NOMO-1 (cell line): ENCODE measurements around the gene SKIC2.
A peak's percentile ranks its signal among the peaks of the same experiment; 100 is the strongest.
"Not testable (repeated sequence)": the region's sequence is repeated elsewhere in the genome, so short reads cannot be mapped to it uniquely, and the experiment has no call there.

ENCODE experiments used
- DNase-seq, 2 experiments: peaks; one replicate each; lab custom pipeline; 2025; ENCODE audit not compliant: unreplicated experiment in 2 of 2; lab: John Stamatoyannopoulos, UW

SKIC2 gene

DNA sequence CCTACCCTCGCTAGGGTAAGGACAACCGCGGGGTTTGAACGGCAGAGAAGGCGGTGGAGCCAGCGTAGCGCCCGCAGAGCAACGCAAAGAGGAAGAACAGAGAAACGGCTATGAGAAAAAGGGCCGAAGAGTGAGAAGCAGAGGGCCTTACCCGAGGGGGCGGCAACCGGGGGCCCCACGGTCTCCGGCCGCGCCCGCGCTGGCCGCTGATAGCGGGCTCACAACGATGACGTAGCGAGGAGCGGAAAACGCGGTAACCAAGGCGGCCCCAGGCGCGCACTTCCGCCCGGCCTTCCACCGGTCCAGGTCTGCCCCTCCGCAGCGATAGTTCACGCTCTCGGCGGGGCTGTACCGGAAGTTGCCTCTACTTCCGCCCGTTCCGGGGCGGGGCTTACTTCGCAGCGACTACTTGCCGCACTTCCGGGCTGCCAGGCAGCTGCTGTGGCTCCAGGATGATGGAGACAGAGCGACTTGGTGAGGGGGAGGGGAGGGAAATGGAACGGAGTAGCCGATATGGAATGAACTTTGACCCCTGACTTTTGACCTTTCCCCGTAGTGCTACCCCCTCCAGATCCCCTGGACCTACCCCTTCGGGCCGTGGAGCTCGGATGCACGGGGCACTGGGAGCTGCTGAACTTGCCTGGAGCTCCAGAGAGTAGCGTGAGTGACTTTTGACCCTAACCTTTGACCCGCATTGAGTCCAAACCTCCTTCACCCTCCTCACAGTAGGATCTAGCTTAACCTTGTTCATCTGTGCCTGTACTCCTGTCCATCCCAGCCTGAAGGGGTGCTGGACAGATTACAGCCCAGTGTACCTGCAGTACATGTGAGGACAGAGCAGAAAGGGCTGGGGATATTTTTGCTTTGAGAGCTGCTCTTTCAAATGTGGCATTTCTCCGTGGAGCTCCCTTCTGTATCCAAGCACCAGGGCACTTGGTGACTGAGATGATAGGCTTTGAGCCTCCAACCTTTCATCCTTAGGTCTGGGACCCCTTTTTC, at the start of gene SKIC2, which contains the start of gene NELFE:
Gene SKIC2, plus strand, starts transcription at position 435 of the 999 bp plus-strand sequence. Its CDS starts 18 bp downstream, at position 453.
Gene NELFE, minus strand, starts transcription at position 231 of the 999 bp plus-strand sequence. CDS start 525 bp downstream, outside the sequence.
- peak; percentile 95 to 97 for DNase-seq

DNA sequence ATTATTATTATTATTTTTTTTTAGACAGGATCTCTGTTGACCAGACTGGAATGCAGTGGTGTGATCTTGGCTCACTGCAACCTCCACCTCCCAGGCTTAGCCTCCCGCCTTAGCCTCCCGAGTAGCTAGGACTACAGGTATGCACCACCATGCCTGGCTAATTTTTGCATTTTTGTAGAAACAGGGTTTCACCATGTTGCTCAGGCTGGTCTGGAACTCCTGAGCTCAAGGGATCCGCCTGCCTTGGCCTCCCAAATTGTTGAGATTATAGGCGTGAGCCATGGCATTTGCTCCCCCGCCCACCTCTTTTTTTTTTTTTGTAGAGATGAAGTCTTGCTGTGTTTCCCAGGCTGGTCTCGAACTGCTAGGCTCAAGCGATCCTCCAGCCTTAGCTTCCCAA, 49.7 kb upstream of the SKIC2 start:
- not testable (repeated sequence) for DNase-seq

DNA sequence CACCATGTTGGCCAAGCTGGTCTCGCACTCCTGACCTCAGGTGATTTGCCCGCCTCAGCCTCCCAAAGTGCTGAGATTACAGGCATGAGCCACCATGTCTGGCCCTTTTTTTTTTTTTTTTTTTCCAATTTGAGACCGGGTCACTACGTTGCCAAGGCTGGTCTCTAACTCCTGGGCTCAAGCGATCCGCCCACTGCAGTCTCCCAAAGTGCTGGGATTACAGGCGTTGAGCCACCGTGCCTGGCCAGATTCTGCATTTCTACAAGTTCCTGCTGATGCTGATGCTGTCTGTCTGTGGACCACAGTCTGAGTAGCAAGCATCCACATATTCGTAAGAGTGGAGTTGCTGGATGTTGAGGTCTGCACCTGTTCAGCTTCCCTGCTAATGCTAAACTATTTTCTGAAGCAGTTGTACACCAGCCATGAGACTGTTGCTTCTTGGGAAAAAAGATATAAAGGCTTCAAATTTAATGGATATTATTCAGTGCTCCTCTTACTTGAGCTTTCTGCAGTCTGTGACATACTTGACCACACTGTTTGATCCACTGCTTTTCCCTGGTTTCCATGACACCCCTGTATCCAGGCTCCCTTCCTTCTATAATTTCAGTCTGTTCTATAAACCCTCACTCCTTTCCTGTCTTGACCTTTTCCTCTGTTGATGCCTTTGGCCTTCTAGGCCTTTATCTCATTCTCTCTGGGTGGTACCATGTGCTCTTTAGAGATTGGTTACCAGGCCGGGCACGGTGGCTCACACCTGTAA, 47.0 kb upstream of the SKIC2 start:
- DNase-seq = no peak

DNA sequence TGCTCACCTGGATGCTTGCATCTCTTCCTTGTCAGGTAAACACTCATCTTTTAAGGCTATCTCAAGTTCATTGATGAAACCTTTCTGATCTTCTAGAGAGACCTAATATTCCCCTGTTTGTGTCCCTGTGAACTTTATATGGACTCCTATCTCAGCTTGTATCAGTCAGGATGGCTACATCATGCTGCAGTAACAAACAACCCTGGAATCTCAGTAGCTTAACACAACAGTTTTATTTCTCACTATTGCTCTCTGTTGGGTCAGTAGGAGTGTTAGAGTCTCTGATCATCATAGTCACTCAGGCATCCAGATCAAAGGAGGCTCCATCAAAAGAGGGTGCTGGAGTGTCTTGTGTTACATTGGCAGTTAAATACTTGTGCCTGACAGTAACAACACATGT, 43.6 kb upstream of the SKIC2 start:
- no peak for DNase-seq

DNA sequence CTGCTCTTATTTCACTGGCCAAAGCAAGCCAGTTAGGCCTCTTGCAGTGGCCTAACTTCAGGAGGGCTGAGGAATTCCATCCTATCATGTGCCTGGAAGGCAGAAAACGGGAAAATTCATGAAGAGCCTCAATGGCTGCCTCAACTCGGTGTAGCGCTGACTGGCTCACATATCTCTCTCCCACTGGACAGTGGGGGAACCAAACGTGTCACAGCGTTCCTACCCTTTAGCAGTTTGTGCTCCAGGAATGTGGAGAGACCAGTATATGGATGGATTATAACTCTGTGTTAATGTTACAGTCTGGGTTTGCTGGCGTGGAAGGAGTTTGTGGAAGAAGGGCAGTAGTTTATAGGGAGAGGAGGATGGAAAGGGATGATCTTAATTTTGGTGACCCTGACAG, 43.2 kb upstream of the SKIC2 start:
- DNase-seq = no peak

DNA sequence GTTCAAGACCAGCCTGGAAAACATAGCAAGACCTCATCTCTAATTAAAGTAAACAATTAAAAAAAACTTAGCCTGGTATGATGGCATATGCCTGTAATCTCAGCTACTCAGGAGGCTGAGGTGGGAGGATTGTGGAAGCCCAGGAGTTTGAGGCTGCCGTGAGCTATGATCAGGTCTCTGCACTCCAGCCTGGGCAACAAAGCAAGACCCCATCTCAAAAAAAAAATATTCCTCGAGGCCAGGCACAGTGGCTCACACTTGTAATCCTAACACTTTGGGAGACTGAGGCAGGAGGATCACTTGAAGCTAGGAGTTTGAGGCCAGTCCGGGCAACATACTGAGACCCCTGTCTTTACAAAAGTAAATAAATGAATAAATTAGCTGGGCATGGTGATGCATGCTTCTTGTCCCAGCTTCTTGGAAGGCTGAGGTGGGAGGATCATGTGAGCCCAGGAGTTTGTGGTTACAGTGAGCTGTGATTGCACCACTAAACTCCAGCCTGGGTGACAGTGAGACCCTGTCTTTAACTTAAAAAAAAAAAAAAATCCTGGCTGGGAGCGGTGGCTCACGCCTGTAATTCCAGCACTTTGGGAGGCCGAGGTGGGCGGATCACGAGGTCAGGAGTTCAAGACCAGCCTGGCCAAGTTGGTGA, 40.8 kb upstream of the SKIC2 start:
- DNase-seq = no peak

DNA sequence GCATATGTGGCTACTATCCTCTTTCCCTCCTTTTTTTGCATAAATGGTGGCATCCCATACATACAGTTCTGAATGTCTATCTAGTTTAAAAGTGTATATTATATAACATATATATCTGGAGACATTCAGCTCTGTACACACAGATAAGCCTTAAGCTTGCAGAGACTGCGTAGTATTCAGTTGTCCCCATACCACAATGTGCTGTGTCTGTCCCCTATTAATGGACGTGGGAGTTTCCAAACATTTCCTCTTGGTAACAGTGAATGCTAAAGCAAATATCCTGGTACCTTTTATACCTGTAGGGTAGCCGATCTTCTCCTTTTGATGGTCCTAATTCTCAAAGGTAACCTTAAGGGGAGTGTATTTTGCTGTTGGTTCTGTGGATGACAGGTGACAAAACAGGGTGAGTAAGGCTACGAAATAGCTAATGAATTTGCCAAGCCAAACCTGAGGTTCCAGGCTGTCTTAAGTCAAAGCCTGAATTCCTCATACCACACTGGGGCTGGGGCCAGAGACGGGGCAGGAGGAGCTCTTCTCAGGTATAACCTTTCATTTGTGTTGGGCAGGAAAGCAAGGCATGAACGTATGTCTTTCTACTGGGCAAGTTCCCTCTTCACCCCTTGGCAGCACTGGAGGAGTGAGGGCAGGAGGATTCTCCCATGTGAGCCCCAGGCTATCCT, 39.2 kb upstream of the SKIC2 start:
- DNase-seq = no peak

DNA sequence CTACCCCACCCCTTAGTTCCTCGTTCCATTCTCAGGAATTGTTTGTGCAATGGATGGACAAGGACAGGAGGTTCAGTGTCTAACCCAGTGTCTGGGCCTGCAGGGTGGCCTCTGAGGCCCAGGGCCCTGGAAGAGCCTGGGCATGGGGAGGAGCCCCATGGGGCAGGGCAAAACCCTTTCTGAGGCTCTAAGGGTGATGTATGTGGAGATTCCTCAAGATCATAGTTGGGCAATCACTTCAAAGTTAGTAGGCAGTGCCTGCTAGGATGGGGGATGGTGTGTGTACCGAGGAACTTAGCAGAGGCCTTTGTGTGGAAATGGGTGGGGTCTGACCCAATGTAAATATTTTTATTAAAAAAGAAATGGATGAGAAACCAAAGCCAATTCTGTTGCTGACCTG, 38.2 kb upstream of the SKIC2 start:
- peak; percentile 45 to 65 for DNase-seq

DNA sequence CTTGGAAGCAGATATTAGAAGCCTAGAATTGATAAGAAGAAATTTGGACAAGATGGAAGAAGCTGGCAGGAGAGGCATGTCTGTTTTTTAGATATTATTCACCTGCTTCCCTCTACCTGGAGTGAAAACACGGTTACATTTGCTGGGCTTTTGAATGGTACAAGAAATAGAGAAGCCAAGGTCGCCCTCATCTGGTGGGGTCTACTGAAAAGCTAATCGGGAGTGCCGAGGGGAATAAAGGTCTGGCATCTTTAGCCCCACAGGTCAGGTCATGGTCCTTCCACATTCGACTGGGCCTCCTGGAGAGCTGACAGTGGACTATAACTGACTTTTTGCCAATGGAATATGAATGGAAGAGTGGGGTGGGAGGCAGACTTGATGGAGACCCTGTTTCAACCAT, 36.0 kb upstream of the SKIC2 start:
- DNase-seq = no peak

DNA sequence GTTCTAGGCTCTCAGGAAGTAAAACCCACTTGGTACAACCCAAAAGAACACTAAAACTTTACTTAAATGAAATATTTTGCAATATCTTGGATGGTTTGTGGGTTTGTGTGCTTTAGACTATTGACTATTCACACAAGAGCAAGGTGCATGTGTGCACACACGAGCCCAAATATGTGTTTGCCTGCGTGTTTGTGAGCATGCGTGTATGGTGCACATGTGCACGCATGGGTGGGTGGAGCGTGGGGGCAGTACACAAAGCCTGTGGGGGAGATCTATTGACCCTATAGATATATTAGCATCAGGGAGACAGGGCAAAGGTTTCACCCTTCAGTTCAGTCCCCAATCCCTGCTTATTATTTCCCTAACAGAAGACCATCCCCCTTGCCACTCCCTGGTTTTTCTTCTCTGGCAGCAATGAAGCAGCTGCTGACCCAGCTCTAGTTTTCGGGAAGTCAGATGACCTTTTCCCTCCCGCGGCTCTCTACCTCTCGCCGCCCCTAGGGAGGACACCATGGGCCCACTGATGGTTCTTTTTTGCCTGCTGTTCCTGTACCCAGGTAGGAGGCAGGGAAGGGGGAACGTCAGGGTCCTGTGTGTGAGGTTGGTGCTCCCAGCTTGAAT, 31.6 kb upstream of the SKIC2 start, which contains the start of gene C2:
Gene C2, plus strand, starts transcription at position 476 of the 621 bp plus-strand sequence. Its CDS starts 36 bp downstream, at position 512.
- DNase-seq = no peak

DNA sequence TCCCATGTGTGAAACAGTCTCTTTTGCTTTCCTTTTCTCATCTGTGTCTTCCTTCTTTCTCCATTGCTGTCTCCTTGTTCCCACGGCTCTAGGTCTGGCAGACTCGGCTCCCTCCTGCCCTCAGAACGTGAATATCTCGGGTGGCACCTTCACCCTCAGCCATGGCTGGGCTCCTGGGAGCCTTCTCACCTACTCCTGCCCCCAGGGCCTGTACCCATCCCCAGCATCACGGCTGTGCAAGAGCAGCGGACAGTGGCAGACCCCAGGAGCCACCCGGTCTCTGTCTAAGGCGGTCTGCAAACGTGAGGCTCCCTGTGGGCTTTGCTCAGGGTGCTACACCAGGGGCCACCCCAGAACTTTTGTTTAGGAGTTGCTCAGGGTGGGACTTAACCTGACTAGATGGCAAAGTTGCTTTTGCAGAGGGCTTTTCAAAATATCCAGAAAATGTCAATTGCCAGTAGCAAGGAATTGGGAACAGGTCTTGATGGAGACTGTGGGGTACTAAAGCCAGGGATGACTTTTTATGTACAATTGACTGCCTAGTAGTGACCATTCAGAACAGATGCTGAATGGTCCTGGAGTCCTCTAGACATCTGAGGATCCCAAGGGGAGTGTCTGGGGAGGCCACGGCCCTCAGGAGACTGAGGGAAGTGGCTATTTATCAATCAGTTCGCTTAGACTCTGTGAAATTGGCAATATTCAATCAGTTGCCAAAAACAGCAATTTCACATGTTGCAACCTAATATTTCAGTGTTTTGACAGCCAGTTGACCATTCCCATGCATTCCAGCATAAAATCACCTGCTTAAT, 30.9 kb upstream of the SKIC2 start:
- no peak for DNase-seq

DNA sequence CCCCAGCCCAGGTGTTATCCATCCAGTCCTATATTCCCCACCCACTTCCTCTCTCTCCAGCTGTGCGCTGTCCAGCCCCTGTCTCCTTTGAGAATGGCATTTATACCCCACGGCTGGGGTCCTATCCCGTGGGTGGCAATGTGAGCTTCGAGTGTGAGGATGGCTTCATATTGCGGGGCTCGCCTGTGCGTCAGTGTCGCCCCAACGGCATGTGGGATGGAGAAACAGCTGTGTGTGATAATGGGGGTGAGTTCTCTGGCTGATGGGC, 30.4 kb upstream of the SKIC2 start:
- DNase-seq = no peak

DNA sequence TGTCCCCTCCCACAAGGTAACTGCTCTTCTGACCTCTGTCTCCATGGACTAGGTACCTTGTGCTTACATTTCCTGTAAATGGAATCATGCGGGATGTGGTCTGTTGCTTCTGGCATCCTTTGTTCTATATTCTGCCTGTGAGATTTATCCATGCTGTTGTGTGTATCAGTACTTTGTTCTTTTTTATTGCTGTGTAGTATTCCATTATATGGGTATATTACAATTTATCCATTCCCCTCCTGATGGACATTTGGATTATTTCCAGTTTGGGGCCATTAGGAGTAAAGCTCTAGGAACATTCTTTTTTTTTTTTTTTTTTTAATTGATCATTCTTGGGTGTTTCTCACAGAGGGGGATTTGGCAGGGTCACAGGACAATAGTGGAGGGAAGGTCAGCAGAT, 28.0 kb upstream of the SKIC2 start:
- no peak for DNase-seq

DNA sequence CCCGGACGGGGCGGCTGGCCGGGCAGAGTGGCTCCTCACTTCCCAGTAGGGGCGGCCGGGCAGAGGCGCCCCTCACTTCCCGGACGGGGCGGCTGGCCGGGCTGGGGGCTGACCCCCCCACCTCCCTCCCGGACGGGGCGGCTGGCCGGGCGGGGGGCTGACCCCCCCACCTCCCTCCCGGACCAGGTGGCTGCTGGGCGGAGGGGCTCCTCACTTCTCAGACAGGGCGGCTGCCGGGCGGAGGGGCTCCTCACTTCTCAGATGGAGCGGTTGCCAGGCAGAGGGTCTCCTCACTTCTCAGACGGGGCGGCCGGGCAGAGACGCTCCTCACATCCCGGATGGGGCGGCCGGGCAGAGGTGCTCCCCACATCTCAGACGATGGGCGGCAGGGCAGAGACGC, 26.8 kb upstream of the SKIC2 start:
- not testable (repeated sequence) for DNase-seq

DNA sequence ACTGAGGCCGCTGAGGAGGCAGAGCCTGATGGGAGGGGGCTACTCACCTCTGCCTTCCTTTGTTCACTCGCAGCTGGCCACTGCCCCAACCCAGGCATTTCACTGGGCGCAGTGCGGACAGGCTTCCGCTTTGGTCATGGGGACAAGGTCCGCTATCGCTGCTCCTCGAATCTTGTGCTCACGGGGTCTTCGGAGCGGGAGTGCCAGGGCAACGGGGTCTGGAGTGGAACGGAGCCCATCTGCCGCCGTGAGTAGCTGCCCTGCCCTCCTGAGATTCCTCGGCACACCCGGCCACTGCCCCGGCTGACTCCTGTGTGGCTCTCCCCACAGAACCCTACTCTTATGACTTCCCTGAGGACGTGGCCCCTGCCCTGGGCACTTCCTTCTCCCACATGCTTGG, 25.4 kb upstream of the SKIC2 start:
- no peak for DNase-seq

DNA sequence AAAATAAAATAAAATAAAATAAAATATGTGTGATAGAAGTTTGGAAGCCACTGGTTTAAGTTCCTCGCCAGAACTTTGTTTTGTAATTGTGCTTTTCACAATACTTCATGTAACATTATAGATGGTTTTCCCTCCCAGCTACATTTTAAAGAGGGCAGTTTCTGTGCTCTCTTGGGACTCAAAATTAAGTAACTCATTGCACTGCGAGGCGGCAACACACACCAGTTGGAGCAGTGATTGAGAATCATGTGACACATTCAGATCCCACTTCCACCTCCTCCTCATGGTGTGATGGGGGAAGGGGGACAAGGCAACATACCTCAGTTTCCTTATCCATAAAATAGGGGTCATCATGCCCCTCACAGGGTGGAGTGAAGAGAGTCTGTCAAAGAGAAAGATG, 24.0 kb upstream of the SKIC2 start:
- no peak for DNase-seq

DNA sequence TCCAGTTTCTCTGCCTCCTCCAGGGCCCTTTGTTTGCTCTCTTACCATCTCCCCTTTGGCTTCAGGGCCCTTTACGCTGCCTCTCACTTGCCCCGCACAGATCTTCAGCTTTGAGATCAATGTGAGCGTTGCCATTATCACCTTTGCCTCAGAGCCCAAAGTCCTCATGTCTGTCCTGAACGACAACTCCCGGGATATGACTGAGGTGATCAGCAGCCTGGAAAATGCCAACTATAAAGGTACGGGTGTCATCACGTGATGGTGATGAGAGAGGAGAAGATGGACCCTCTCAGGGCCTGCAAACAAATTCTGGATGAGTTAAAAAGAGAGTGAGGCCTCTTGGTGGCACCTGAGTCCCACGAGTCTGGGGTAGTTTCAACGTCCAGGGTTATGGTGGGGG, 23.2 kb upstream of the SKIC2 start:
- DNase-seq = no peak

DNA sequence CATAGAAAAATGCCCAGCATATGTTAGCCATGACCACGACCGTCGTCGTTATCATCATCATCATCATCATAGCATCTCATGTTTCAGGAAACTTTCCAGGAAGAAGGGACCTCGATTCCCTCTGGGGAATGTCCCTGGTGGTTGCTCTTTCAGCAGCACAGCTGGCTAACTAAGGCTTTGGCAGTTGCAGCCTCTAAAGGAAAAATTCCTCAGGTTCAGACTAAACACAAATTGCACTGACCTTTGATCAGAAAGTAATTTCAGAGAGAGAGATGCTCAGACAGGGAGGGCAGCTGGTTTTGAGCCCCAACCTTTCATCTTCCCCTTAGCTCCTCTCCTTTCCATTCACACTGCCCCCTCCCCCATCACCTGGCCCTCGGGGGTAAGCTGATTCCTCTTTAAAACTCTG, 18.7 kb upstream of the SKIC2 start:
- no peak for DNase-seq

DNA sequence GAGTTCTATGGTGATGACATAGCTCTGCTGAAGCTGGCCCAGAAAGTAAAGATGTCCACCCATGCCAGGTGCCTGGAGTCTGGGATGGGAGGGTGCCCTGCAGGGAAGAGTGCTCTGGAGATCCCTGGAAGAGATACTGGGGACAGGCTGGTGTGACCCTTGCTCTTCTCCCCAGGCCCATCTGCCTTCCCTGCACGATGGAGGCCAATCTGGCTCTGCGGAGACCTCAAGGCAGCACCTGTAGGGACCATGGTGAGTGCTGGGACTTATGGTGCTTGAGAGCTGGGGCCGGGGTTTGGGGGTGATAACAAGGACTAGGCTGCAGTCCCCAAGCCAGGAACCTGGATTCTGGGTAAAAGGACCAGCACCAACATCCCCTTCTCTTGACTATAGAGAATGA, 15.2 kb upstream of the SKIC2 start:
- DNase-seq = no peak

DNA sequence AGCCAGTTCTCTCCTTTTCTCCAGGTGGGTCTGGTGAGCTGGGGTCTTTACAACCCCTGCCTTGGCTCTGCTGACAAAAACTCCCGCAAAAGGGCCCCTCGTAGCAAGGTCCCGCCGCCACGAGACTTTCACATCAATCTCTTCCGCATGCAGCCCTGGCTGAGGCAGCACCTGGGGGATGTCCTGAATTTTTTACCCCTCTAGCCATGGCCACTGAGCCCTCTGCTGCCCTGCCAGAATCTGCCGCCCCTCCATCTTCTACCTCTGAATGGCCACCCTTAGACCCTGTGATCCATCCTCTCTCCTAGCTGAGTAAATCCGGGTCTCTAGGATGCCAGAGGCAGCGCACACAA, 13.8 kb upstream of the SKIC2 start:
- DNase-seq = no peak
